GM23338 (cell line): ENCODE measurements around the gene PCOLCE2. TPM values are rescaled to one million over a fixed set of nuclear protein-coding genes. Genes with fewer than 3 reads are reported as not detected.

Experiments
- ATAC-seq: fragments of 200-7000 bp; cut with Tn5 transposase; 3 replicates; pipeline ENCODE4 v1.9.1; 2020
- DNase-seq: peaks from one replicate; pipeline ENCODE4 v3.0.0-alpha.2; 2015; ENCODE audit warnings: low spot score
- H2AFZ ChIP-seq: fragments of 200-600 bp; sonication (generic); 2 replicates; pipeline ENCODE4 v1.8.0; 2016; ENCODE audit warnings: antibody characterized with exemption, mild to moderate bottlenecking, moderate library complexity
- H3F3A ChIP-seq: fragments of 200-600 bp; sonication (generic); replicated peaks from 2 replicates; pipeline ENCODE4 v1.8.0; 2017; ENCODE audit warnings: antibody characterized with exemption, mixed run types, low read depth
- H3K27ac ChIP-seq: fragments of 200-600 bp; sonication (generic); 2 replicates; pipeline ENCODE4 v1.6.1; 2016; ENCODE audit warnings: low read depth
- H3K27me3 ChIP-seq: fragments of 200-600 bp; sonication (generic); 2 replicates; pipeline ENCODE4 v1.8.0; 2016; ENCODE audit warnings: mild to moderate bottlenecking, mixed run types, moderate library complexity; ENCODE audit not compliant: insufficient read depth
- H3K36me3 ChIP-seq: fragments of 200-600 bp; sonication (generic); 2 replicates; pipeline ENCODE4 v1.8.0; 2016; ENCODE audit warnings: mild to moderate bottlenecking; ENCODE audit not compliant: insufficient read depth
- H3K4me1 ChIP-seq: fragments of 200-600 bp; sonication (generic); 2 replicates; pipeline ENCODE4 v1.8.0; 2016; ENCODE audit warnings: mild to moderate bottlenecking, moderate library complexity; ENCODE audit not compliant: insufficient read depth
- H3K4me2 ChIP-seq: fragments of 200-600 bp; sonication (generic); 2 replicates; pipeline ENCODE4 v1.7.1; 2017; ENCODE audit warnings: mixed run types
- H3K4me3 ChIP-seq: fragments of 200-600 bp; sonication (generic); 2 replicates; pipeline ENCODE4 v1.6.1; 2016; ENCODE audit warnings: mixed run types
- H3K79me2 ChIP-seq: fragments of 200-600 bp; sonication (generic); replicated peaks from 2 replicates; pipeline ENCODE4 v1.8.0; 2017; ENCODE audit warnings: mild to moderate bottlenecking; ENCODE audit not compliant: insufficient read depth
- H3K9me2 ChIP-seq: fragments of 200-600 bp; sonication (generic); 2 replicates; pipeline ENCODE4 v1.8.0; 2017; ENCODE audit not compliant: insufficient read depth
- H4K20me1 ChIP-seq: fragments of 200-600 bp; sonication (generic); replicated peaks from 2 replicates; pipeline ENCODE4 v1.8.0; 2017; ENCODE audit warnings: mild to moderate bottlenecking; ENCODE audit not compliant: insufficient read depth
- H3K27ac Mint-ChIP-seq: 2 replicates; pipeline ENCODE4 v1.8.0; 2020; ENCODE audit warnings: inconsistent platforms, mild to moderate bottlenecking, moderate library complexity, mixed read lengths
- H3K27me3 Mint-ChIP-seq: 3 replicates; pipeline ENCODE4 v1.8.0; 2022; ENCODE audit warnings: low read depth, mild to moderate bottlenecking, moderate library complexity, mixed read lengths, inconsistent platforms; ENCODE audit not compliant: insufficient read depth, poor library complexity
- H3K36me3 Mint-ChIP-seq: 3 replicates; pipeline ENCODE4 v1.8.0; 2021; ENCODE audit warnings: low read depth, mild to moderate bottlenecking, inconsistent platforms, moderate library complexity, mixed read lengths
- H3K4me1 Mint-ChIP-seq: 3 replicates; pipeline ENCODE4 v1.8.0; 2020; ENCODE audit warnings: mild to moderate bottlenecking, inconsistent platforms, mixed read lengths
- H3K4me3 Mint-ChIP-seq: 3 replicates; pipeline ENCODE4 v1.8.0; 2021; ENCODE audit warnings: moderate library complexity, mild to moderate bottlenecking, inconsistent platforms, mixed read lengths
- H3K9me3 Mint-ChIP-seq: 3 replicates; pipeline ENCODE4 v1.8.0; 2020; ENCODE audit warnings: moderate library complexity, mild to moderate bottlenecking, inconsistent platforms, mixed read lengths
- CREB1 ChIP-seq: fragments of 250-450 bp; sonication (Bioruptor Pico); IDR thresholded peaks from 2 replicates; pipeline ENCODE4 v1.5.0; 2020; ENCODE audit warnings: low read depth, mild to moderate bottlenecking, moderate library complexity
- ETS1 ChIP-seq: IDR thresholded peaks from 2 replicates; pipeline ENCODE4 v1.6.1; 2016; ENCODE audit warnings: antibody characterized with exemption
- EZH2 ChIP-seq: fragments of 200-600 bp; sonication (generic); IDR thresholded peaks from one replicate; pipeline ENCODE4 v1.8.0; 2017; ENCODE audit warnings: antibody characterized with exemption, mild to moderate bottlenecking, low read depth; ENCODE audit not compliant: unreplicated experiment
- EZH2phosphoT487 ChIP-seq: fragments of 200-600 bp; sonication (generic); IDR thresholded peaks from one replicate; pipeline ENCODE4 v1.8.1; 2018; ENCODE audit warnings: antibody characterized with exemption; ENCODE audit not compliant: unreplicated experiment
- POLR2AphosphoS5 ChIP-seq: IDR thresholded peaks from 2 replicates; pipeline ENCODE4 v1.6.1; 2016; ENCODE audit warnings: antibody characterized with exemption, low read depth
- REST ChIP-seq: IDR thresholded peaks from one replicate; pipeline ENCODE4 v1.6.1; 2018; ENCODE audit warnings: antibody characterized with exemption; ENCODE audit not compliant: unreplicated experiment
- STAT1 ChIP-seq: IDR thresholded peaks from one replicate; pipeline ENCODE4 v1.6.1; 2016; ENCODE audit warnings: antibody characterized with exemption; ENCODE audit not compliant: unreplicated experiment
- ZNF114 ChIP-seq: fragments of 250-450 bp; sonication (Bioruptor Pico); IDR thresholded peaks from 2 replicates; pipeline ENCODE4 v1.5.0; 2020; ENCODE audit warnings: mild to moderate bottlenecking, moderate library complexity
- ZNF331 ChIP-seq: fragments of 250-450 bp; sonication (Bioruptor Pico); IDR thresholded peaks from 2 replicates; pipeline ENCODE4 v1.5.0; 2020; ENCODE audit warnings: low read depth, mild to moderate bottlenecking, moderate library complexity
- ZNF462 ChIP-seq: fragments of 250-450 bp; sonication (Bioruptor Pico); IDR thresholded peaks from 2 replicates; pipeline ENCODE4 v1.5.0; 2020; ENCODE audit warnings: mild to moderate bottlenecking, moderate library complexity
- polyA plus RNA-seq: library from polyadenylated mRNA; unstranded; fragments of >200 nt; fragmentation: Nextera tagmentation; extraction: Ambion mirVana; gene quantifications from 2 replicates; pipeline ENCODE4 v1.2.1, GENCODE V29; 2016
- total RNA-seq: library from RNA; depleted of rRNA; stranded (reverse); fragments of >200 nt; shearing (Covaris generic); gene quantifications from 2 replicates; pipeline ENCODE4 v1.2.3, GENCODE V29; 2014

PCOLCE2 gene
- total and polyA plus RNA-seq, 2 experiments from 2014 or later, result 17.7 to 22.6 TPM

GRCh38 chr3:142910280-142910679 lies 21.4 kb upstream of the PCOLCE2 start (continued):
- no peak for TF ChIP-seq ETS1
- TF ChIP-seq ZNF114 (CRISPR knock-in tag), result no peak
- TF ChIP-seq EZH2, result no peak
- TF ChIP-seq POLR2AphosphoS5, result no peak
- TF ChIP-seq CREB1 (CRISPR knock-in tag), result no peak

GRCh38 chr3:142909282-142909681 lies 20.4 kb upstream of the PCOLCE2 start:
- no peak for ATAC-seq
- no peak for TF ChIP-seq ZNF462
- no peak for TF ChIP-seq EZH2
- TF ChIP-seq REST, result no peak
- TF ChIP-seq STAT1, result no peak
- no peak for TF ChIP-seq ZNF331 (CRISPR knock-in tag)
- TF ChIP-seq CREB1 (CRISPR knock-in tag), result no peak
- TF ChIP-seq EZH2phosphoT487, result no peak
- peaks cover 4% of the 10 kb centered on the region; the same call in 2 of the 3 replicates for H3K4me1 Mint-ChIP-seq
- Histone ChIP-seq H3K9me2 (0 out of 2 replicates have a peak, but pooled peaks cover 6% of the 10 kb centered on the region), H3K4me2 (no peak overlapping the region), H3K36me3 (no peaks in the 10 kb centered on the region), H4K20me1 (no peaks in the 10 kb centered on the region), H3K4me1 (no peaks in the 10 kb centered on the region), H3K4me3 (no peak overlapping the region), H3K79me2 (no peaks in the 10 kb centered on the region), H3F3A (no peaks in the 10 kb centered on the region), H3K27ac (no peak overlapping the region), H2AFZ (no peak overlapping the region), H3K27me3 (no peaks in the 10 kb centered on the region)
- no peaks in the 10 kb centered on the region for H3K36me3 Mint-ChIP-seq
- peaks cover 2% of the 10 kb centered on the region for H3K27me3 Mint-ChIP-seq
- no peak overlapping the region for H3K27ac Mint-ChIP-seq
- no peaks in the 10 kb centered on the region for H3K9me3 Mint-ChIP-seq
- no peak for DNase-seq
- no peak overlapping the region for H3K4me3 Mint-ChIP-seq
